ENCODE data around the gene PLPPR1. TPM values are rescaled to one million over a fixed set of nuclear protein-coding genes. Genes with fewer than 3 reads are reported as not detected.

PLPPR1 gene
- total RNA-seq, 1 donor from 2014 or later = 3.2 TPM

DNA sequence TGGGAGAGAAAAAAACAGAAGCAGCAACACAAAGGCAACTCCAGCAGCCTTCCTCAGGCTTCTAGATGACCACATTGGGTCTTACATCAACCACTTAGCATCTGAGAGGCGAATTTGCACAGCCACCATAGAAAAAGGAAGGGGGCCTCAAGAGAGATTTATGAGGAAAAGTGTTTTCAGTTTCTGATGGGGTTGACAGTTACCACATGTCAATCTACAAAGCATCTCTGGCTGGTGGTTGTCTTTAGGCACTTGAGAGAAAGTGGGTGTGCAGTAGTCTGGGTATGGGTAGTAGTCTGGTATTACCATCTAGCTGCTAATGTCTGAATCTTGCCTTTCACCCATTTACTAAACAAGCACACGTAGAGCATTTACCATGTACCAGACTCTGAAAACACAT, 218.8 kb downstream of the PLPPR1 start:
- Mint-ChIP-seq H3K9me3 (no peaks in the 10 kb centered on the region), H3K27ac (no peak overlapping the region), H3K4me1 (peaks cover 8% of the 10 kb centered on the region), H3K27me3 (ENCODE audit: insufficient read depth, low read depth) (no peaks in the 10 kb centered on the region), H3K36me3 (no peaks in the 10 kb centered on the region), H3K4me3 (no peak overlapping the region)
- Histone ChIP-seq H4K20me1 (ENCODE audit: low read depth) (no peaks in the 10 kb centered on the region), H3K9ac (no peak overlapping the region), H2AFZ (replicated peaks) (no peak overlapping the region), H3F3A (ENCODE audit: low read depth) (no peaks in the 10 kb centered on the region), H3K36me3 (no peaks in the 10 kb centered on the region), H3K4me1 (no peaks in the 10 kb centered on the region), H3K79me2 (ENCODE audit: low read depth) (no peaks in the 10 kb centered on the region), H3K27ac (no peak overlapping the region), H3K4me2 (no peak overlapping the region), H3K9me3 (ENCODE audit: low read depth) (no peaks in the 10 kb centered on the region), H3K27me3 (no peaks in the 10 kb centered on the region), H3K4me3 (no peak overlapping the region)
- TF ChIP-seq EZH2 (IDR thresholded peaks at IDR 0.05) (no peak), EZH2phosphoT487 (IDR thresholded peaks at IDR 0.05) (no peak)
- TF ChIP-seq, protein P1, sequence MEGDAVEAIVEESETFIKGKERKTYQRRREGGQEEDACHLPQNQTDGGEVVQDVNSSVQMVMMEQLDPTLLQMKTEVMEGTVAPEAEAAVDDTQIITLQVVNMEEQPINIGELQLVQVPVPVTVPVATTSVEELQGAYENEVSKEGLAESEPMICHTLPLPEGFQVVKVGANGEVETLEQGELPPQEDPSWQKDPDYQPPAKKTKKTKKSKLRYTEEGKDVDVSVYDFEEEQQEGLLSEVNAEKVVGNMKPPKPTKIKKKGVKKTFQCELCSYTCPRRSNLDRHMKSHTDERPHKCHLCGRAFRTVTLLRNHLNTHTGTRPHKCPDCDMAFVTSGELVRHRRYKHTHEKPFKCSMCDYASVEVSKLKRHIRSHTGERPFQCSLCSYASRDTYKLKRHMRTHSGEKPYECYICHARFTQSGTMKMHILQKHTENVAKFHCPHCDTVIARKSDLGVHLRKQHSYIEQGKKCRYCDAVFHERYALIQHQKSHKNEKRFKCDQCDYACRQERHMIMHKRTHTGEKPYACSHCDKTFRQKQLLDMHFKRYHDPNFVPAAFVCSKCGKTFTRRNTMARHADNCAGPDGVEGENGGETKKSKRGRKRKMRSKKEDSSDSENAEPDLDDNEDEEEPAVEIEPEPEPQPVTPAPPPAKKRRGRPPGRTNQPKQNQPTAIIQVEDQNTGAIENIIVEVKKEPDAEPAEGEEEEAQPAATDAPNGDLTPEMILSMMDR (IDR thresholded peaks at IDR 0.05) = no peak
- no peak for DNase-seq (ENCODE audit: low spot score)

DNA sequence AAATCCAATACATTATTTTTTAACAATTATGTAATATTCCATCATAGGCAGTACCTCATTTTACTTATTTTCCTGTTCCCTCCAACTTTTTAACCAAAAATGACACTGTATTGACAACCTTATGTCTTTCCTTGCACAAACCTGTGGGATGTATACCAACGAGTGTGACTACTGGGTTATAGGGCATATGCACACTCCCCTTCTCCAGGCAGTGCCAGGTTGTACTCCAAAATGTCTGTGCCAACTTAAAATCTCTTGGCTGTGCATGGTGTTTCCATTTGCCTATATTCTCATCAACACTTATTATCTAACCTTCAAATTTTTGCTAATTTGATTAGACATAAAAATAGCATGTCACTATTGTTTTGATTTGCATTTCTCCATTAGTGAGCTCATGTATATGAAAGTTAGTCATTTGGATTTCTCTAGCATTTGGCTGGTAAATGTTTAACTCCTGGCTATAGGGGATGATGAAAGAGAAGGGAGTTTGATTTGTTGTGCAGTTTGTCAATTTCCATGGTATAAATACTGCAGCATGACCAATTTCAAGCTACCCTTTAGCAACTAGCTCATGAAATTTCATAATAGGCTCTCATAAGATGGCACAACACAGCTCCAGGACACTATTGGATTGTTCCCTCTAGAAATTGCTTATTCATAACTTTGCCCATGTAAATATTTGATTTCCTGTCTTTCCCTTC, 226.4 kb downstream of the PLPPR1 start:
- H3K27ac Mint-ChIP-seq = no peak overlapping the region
- no peaks in the 10 kb centered on the region for H3K27me3 Mint-ChIP-seq (ENCODE audit: insufficient read depth, low read depth)
- H3K4me2 ChIP-seq = no peak overlapping the region
- H3K27me3 ChIP-seq = no peaks in the 10 kb centered on the region
- DNase-seq (ENCODE audit: low spot score) = no peak
- H3K79me2 ChIP-seq (ENCODE audit: low read depth) = no peaks in the 10 kb centered on the region
- no peaks in the 10 kb centered on the region for H3K4me1 ChIP-seq
- TF ChIP-seq EZH2 (IDR thresholded peaks at IDR 0.05) (no peak), EZH2phosphoT487 (IDR thresholded peaks at IDR 0.05) (no peak)
- TF ChIP-seq, protein P1 (IDR thresholded peaks at IDR 0.05) = no peak
- H3K27ac ChIP-seq = no peak overlapping the region
- H3K4me3 Mint-ChIP-seq = no peak overlapping the region
- H3K9me3 ChIP-seq (ENCODE audit: low read depth) = no peaks in the 10 kb centered on the region
- H3F3A ChIP-seq (ENCODE audit: low read depth) = no peaks in the 10 kb centered on the region
- H3K9me3 Mint-ChIP-seq = no peaks in the 10 kb centered on the region
- H4K20me1 ChIP-seq (ENCODE audit: low read depth) = no peaks in the 10 kb centered on the region
- no peak overlapping the region for H2AFZ ChIP-seq (replicated peaks)
- H3K36me3 Mint-ChIP-seq = no peaks in the 10 kb centered on the region
- peaks cover 3% of the 10 kb centered on the region for H3K4me1 Mint-ChIP-seq
- H3K9ac ChIP-seq = no peak overlapping the region
- no peak overlapping the region for H3K4me3 ChIP-seq
- H3K36me3 ChIP-seq = no peaks in the 10 kb centered on the region

DNA sequence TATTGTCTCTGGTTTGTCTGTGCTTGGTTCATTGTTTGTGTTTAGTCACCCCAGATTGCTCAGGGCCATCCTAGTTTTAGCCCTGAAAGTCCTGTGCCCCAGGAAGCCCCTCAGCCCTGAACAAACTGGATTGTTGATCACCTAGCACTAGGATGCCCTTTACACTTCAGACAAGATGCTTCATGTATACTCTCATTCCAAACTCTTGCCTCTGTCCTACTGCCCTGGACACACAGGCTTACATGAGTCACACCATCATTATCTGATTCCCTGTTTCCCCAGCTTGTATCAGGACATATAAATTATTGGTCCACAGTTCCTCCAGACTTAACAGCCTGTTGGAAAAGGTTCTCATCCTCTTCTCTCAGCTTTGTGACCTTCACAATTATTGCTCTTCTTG, 236.2 kb downstream of the PLPPR1 start:
- H3K9me3 ChIP-seq (ENCODE audit: low read depth) = no peaks in the 10 kb centered on the region
- Mint-ChIP-seq H3K27me3 (ENCODE audit: insufficient read depth, low read depth) (peaks cover 2% of the 10 kb centered on the region), H3K4me3 (no peak overlapping the region), H3K36me3 (no peaks in the 10 kb centered on the region), H3K4me1 (peaks cover 4% of the 10 kb centered on the region), H3K9me3 (no peaks in the 10 kb centered on the region), H3K27ac (no peak overlapping the region)
- TF ChIP-seq EZH2 (IDR thresholded peaks at IDR 0.05) = no peak
- TF ChIP-seq EZH2phosphoT487 (IDR thresholded peaks at IDR 0.05) = no peak
- TF ChIP-seq, protein P1 (IDR thresholded peaks at IDR 0.05) = no peak
- no peak overlapping the region for H3K9ac ChIP-seq
- H3K79me2 ChIP-seq (ENCODE audit: low read depth) = no peaks in the 10 kb centered on the region
- H3K4me3 ChIP-seq = no peak overlapping the region
- H4K20me1 ChIP-seq (ENCODE audit: low read depth) = no peaks in the 10 kb centered on the region
- peaks cover 5% of the 10 kb centered on the region for H3K4me1 ChIP-seq
- no peak overlapping the region for H2AFZ ChIP-seq (replicated peaks)
- no peaks in the 10 kb centered on the region for H3K36me3 ChIP-seq
- no peaks in the 10 kb centered on the region for H3F3A ChIP-seq (ENCODE audit: low read depth)
- no peak for DNase-seq (ENCODE audit: low spot score)
- H3K27ac ChIP-seq = no peak overlapping the region
- no peak overlapping the region for H3K4me2 ChIP-seq
- no peaks in the 10 kb centered on the region for H3K27me3 ChIP-seq

Measured in neural progenitor cell (in vitro differentiated cells).